ENCODE data around the gene ARID1B.

The ARID1B gene

DNA sequence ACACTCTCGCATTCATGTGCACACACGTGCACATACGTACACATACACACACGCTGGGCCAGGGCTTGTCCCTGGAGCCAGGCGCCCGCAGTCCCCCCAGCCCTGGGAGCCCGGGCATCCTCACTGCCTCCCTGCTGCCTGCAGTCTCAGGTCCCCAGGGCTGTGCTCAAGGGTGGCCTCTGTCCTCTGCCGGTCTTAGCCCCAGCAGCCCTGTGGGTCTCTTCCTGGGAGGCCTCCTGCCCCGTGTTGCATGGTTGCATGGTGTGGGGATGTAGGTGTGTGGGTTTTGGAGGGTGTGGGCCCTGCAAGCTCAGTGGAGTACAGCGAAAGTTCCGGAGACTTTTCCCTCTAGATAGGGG is 444.6 kb downstream of the ARID1B start:
- DNase-seq, result no peak

DNA sequence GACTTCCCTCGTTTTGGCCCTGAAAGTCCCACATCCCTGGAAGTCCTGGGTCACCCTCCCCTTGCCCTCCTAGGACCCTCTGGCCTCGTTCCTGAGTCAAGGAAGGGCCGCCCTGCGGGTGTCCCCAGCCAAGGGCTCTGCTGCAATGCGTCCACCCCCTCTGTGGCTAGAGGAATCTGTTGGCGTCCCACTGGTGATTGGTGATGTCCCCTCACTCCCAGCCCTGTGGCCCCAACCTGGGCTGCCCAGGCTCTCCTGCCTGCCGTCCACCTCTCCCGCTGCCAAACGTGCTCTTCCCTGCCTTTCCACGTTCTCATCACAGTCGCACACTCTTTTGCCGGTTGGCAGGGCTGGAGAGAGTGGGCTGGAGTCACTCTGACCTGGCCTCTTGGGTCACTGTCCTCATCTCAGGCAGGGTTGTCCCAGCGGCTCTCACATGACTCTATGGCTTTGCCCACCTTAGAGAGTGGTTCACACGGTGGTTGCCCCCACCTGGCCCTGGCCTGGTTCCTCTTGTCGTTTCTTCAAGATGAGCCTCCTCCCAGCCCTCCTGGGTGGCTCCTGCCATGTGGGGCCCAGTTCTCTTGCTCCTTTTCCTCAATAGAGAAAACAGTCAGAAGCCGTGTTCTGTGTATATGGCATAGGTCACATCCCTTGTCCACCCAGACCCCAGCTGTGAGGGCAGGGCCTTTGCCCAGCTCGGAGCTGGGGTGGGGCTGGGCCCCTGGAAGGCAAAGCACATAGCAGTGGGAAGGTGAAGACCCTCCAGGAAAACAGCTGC is 445.2 kb downstream of the ARID1B start:
- DNase-seq, result no peak

DNA sequence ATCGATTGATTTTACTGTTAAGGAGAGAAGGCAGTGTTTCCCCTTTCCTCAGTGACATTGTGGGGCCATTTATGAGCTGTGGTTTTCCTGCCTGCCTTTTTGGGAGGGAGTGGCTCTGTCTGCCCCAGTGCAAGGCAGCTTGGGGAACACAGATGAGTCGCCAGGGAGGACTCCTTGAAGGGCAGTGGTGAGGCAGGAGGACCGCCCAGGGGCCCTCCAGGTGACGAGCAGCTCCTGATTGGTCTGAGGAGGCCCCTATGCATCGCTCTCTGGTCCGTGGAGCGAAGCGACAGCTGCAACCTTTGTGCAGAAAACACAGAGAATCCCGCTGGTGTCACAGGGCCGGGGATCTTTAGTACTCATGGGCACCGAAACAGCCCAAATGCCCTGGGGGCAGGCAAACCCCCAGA is 445.8 kb downstream of the ARID1B start:
- DNase-seq, result peak; percentile 21

DNA sequence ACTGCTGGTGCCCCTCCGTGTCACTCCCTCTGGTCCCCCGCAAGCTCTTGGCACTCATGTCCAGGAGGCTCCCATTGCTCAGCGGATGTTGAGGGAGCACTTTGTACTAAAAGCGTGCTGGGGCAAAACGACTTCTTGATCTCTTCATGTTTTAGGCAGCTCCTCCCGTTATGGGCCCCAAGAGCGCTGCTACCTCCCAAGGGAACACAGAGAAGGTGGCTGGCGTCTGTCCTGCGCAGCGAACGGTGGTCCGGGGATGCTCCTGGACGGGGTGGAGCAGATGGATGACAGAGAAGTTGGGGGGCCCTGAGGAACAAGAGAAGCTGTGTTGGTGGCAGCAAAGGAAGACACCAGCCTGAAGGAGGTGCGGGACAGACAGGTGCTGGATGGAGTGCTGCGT is 446.3 kb downstream of the ARID1B start:
- no peak for DNase-seq

DNA sequence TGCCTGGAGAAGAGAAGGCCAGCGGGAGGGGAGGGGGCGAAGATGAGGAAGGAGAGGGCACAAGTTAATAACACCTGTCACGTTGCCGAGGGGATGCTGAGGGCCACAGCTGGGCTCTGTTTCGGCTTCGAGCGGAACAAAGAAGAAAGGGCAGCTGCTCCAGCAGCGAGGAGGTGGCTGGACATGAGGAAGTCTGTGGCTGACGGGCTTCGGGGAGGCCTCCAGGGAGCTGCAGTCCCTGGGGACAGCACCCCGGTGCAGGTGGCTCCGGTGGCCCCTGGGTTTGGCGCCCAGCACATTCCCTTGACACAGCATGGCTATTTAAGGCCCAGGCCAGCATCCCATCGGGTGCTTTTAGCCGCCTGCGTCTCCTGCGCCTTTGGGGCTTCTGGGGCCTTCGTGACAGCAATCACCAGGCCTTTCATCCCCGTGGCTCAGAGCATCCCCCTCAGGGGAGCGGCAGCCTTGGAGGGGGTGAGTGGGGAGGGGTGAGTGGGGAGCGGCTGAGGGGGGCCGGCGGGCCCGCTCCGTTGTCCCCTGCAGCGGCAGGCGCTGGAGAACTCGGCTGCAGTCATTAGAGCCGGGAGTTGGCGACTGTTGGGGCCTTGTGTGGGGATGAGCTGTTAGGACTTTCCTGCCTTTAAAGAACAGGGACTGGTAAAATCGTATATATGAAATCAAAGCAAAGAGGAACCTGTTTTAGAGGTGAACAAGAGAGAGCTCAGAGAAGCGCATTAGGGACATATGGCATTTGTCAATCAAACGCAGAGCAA is 447.2 kb downstream of the ARID1B start:
- DNase-seq, result no peak

DNA sequence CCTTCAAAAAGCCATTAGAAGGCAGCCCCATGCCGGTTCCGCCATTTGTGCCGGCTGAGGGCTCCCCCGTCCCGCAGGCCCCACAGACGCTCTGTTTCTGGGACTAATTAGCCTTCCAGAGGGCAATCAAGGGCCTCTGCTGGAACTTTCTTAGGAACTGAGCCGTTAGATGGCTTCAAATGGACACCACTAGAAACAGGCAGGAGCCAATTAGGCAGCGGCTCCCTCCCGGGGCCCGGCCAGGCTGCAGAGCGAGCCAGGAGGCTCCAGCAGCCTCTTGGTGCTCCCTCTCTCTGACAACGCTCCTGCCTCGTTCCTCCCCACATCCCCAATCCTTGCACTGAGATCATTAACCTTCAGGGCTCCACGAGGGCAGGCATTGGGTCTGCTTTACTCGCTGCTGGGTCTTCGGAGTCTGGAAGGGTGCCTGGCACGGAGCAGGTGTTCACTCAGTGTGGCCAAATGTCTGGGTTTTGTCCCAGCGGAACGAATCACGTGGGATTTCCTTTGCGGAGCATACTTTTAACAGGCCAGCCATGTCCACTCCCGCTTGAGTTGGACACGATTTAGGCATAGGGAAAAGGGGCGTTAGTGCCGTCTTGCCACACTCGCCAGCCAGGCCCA is 447.9 kb downstream of the ARID1B start:
- no peak for DNase-seq

DNA sequence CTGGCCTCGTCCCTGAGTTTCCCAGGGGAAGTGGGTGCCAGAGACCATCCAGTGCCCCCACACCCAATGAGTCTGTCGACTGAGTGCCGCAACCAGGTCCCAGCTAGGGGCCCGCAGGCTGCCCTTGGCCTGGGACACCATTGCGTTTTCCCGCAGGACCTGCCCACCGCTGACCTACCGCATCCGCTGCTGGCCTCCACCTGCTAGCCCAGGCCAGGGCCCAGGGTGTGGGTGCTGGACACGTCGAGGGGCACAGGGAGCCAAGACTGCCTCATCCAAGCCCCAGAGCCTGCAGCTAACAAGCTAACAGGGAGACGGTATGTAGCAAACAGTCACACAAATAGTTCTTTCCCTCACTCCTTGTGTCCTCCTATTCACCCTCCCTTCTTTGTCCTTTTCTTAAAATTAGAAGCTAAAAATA is 448.4 kb downstream of the ARID1B start:
- no peak for DNase-seq

DNA sequence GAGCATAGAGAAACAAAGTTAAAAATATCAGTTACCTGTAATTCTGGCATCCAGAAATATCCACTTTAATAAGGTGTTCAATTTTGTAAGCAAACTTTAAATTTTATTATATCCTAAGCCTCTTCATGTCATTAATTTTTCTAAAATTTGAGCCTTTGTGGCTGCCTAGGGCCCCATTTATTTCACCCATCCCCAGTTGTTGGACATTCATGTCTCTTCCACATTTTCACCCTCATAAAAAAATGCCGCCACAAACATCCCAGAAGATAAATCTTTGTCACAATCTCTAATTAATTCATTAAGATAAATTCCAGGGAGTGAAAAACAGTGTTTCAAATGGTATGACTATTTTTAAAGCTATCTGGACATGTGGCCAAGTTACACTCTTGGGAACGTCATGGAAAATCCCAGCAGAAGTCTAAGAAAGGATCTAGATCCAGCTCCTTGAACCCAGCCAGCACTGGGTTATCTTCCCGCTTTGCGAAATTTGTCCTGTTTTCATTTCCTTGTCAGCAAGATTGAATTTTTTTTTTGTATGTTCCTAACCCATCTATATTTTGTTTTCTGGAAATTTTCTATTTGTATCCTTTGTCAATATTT is 448.9 kb downstream of the ARID1B start:
- DNase-seq, result no peak

DNA sequence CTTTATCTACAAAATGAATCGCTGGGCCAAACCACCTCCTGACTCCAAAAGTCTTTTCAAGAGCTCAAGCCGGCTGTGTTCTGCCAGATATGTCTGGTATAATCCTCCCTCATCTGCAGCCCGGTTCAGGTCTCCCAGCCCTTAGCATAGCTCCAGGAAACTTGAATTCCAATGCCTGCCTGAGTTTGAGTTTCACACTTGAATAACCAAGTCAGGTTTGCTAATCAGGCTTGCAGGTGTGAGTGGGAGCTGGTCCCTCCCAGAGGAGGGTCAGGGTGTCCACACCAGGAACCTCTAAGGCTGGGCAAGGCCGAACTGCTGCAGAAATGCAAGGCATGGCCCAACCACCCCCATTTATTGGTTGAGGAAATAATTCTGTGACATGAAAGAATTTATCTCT is 449.6 kb downstream of the ARID1B start:
- no peak for DNase-seq

DNA sequence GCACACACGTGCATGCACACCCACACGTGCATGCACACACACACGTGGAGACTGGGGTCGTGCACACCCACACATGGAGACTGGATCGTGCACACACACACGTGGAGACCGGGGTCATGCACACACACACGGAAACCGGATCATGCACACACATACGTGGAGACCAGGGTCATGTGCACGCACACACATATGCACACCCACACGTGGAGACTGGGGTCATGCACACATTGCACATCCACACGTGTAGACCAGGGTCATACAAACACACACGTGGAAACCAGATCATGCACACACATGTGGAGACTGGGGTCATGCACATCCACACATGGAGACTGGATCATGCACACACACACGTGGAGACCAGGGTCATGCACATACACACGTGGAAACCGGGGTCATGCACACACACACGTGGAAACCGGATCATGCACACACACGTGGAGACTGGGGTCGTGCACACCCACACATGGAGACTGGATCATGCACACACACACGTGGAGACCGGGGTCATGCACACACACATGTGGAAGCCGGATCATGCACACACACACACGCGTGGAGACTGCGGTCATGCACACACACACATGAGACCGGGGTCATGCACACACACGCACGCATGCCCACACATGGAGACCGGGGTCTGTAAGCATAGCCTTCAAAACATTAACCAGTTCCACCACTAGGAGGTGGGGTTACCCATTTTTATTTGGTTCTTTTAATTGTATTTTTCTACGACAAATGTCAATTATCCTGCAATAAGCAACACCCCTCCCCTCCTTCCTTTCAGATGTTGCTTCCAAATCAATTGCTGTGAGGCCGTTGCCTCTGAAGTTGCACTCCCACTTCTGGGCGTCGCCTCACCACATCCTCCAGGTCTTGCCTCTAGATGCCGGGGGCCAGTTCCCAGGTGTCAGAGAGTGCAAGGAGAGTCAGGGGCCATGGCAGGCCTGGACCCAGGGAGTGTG is 450.3 kb downstream of the ARID1B start:
- peak; percentile 43 for DNase-seq

DNA sequence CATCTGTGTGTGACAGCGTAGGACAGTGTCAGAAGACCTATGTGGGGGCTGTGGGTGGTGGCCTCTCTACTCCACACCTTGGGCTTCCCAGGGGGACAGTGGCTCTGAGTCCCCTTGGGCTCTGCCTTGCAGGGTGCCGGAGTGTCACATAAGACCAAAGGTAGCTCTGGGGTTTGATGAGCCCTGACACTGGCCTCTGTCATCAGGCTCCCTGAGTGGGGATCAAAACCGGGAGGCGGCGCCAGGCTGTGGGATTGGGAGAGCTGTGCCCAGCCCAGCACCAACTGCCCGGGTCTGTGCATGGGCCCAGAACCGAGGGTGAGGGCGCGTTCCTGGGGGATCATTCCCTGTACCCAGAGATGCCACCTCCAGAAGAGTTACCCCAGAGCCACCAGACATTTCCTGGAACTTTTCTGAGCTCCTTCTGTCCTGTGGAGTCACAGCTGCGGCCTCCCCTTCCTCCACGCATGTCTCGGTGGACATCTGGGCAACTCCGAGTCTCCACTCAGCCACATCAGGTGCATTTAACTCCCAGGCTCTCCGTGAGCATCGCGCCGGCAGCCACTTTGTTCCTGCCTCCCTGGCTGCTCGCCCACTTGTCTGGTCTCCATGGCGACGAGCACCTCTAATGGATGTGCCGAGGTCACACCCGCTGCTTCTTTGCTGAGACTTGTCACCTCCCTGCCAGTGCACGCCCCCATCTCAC is 451.4 kb downstream of the ARID1B start:
- no peak for DNase-seq

DNA sequence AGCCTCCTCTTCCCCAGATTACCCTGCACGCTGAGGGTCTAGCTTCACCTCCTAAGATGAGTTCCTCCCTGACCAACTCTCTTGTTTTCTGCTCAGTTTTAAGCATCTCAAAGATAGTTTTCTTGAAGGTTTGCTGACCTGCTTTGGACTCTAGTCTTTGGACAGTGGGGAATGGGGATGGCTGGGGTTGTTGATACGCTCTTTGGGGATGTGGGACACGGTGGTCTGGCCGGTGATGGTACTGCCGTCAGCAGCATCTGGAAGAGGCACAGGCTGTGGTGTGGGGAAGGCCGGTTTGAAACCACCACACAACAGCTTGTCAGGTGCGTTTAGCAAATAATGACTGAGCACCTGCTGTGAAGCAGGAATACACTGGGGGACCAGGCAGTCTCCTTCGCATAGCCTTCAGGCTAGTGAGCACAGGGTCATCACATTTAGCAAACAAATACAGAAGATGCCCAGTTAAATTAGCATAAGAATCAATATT is 452.0 kb downstream of the ARID1B start:
- no peak for DNase-seq

DNA sequence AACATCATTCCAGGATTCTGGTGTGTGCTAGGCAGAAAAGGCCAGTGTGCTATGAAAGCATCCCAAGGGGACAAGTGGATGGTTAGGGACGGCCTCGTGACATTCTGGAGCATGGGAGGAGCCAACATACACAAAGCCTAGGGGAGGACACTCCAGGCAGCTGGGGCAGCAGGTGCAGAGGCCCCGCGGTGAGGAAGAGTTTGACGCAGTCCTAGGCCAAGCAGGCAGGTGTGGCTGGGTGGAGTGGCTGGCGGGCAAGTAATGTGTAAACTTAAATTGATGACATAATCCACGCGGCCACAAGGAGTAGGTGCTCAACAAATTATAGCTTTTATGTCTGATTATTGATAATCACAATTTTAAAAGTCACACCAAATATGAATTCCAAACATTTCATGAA is 452.5 kb downstream of the ARID1B start:
- DNase-seq, result no peak

DNA sequence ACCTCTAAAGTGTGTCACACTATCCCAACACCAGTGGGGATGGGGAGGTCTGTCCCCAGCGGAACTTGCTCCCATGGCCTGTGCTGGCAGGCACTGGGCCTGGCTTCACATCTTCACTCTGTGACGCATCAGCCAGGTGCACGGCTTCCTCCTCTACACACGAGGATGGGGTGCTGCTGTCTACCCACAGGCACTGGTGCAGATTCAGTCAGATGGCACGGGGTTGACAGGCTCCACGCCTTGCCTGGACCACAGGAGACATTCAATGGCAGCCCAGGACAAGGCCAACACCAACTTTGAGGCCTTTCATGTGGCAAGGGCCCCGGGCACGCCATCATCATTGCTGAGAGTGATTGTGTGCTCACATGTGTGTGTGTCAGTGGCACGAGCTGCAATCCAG is 453.7 kb downstream of the ARID1B start:
- no peak for DNase-seq

DNA sequence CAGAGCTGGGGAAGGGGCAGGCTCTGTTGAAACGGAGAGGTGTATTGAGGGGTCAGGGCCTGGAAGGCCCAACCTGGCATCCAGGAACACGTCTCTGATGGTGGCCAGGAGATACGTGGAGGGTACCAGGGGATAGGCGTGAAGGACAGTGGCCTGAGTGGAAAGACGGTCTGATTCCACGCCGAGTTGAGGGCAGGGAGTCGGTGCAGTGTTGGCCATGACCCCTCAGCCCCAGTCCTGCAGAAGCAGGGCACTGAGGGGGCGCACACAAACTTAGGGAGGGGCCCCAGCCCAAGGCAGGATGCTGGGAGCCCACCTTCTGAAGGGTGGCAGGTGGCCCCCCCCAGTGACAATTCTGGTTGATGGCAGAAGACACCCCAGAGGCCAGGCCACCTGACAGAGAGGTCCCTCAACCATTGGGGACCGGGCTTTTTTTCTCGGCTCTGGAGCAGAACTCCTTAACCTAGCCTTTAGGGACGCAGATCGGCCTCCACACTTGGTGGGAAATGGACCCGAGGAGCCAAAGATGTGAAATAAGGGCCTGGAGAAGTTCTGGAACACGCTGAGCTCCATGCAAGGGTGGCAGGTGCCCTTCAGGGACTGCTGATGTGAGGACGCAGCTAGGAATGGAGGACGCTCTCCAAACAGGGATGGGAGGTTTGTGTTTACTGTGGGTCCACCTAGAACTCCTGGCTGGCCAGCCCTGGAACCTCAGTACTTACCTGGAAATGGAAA is 455.1 kb downstream of the ARID1B start:
- DNase-seq, result no peak

DNA sequence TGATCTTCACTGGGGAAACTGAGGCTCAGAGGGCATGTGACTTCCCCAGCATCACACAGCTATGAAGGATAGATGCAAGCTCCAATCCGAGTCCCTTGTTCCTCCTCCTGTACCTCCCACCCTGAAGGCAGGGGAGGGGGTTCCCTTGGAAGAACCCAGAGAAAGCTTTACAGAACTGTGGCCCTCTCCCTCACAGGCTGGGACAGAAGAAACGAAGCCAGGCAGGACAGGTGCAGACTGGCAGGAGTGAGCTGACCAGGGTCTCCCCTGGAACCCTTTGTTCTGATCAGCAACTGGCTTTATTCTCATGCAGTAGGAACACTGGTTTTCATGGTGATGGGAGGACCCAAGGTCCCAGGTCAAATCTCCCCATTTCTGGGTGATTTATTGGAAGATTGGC is 456.0 kb downstream of the ARID1B start:
- DNase-seq, result no peak

DNA sequence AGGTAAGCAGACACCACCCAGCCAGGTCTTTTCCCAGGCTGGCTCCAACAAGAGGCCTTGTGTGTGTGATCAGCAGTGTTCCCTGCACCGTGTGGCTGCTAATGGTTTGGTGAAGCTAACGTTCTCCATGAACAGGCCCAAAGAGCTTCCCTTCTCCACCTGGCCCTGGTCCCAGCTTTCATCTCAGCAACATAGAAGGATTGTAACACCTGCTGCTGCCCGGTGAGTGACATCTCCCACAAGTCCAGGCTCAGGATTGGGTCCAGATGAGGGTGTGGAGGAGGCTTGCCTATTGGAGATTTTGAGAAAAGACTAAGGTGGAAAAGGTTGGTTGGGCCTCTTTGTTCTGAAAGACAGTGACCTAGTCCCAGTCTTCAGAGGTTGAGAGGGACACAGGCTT is 456.5 kb downstream of the ARID1B start:
- DNase-seq, result no peak

DNA sequence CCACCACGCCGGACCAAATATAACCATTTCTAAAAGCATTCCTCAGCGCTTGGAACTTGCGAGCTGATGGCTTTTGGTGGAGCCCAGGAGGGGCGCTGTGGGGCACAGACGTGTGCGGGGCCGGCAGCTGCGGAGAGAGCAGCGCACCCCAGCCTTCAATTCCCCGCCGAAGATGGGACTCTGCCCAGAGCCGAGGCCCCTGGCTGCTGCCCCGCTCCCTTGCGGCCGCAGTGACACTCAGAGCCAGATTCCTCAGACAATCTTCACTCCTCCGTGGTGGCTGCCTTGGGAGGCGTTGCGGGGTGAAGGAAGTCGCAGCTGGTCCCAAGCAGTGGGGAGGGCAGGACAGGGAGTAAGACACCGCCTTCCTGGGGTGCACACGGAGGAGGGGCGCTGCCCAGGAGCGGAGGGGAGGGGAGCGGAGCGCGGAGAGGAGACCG is 458.4 kb downstream of the ARID1B start:
- DNase-seq, result peak; percentile 60

DNA sequence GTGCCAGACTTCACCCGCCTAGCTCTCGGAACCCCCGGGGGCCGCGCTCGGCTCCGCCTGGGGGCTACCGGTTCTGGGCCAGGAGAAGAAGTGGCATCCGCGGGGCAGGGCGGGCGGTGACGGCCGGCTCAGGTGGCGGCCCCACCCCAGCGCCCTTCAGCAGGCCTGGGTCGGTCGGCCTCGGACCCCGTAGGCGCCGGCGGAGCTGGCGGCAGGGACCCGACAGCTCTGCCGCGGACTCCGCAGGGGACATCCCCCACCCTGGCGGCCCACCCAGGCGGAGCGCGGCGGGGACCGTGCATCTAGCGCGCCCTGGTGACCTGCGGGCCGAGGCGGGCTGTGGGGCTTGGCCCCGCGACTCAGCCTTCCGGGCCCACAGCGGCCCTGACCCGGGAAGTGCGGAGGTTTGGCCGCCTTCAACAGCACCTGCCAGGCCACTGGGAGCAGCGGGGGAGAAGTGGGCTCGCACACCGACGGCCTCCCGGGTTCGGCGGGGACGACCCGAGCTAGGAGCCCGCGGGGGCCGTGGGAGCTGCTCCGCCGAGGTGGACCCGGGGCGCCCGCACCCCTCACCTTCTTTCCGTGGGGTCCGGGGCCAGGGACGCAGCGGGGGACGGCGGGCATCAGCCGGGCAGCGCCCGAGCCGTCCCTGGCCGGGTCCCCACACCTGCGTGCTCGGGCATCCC is 459.0 kb downstream of the ARID1B start:
- no peak for DNase-seq

DNA sequence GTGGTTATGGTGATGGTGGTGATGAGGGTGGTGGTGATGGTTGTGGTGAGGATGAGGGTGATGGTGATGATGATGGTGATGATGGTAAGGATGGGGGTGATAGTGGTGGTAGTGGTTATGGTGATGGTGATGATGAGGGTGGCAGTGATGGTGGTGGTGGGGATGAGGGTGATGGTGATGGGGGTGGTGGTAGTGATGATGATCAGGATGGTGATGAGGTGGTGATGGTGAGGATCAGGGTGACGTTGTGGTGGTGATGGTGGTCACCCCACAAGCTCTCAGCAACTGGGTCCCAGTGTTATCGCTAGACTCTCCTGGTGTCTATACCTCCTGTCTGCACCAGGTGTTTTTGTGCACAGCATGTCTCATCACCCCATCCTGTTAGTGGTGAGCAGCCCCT is 461.2 kb downstream of the ARID1B start:
- DNase-seq, result no peak

All from CD4-positive, alpha-beta T cell treated with Interleukin-10 for 1 hour (primary cell).